Endothelial cell of umbilical vein (primary cell): Measurements from ENCODE around the gene MDFI. TPM values are rescaled to one million over a fixed set of nuclear protein-coding genes. Genes with fewer than 3 reads are reported as not detected.
"Not testable (repeated sequence)": the region's sequence is repeated elsewhere in the genome, so short reads cannot be mapped to it uniquely, and the experiment has no call there.

ENCODE experiments used
- BruUV-seq: library from RNA; stranded (reverse); fragments of 400-500 nt; replicated peaks from 2 replicates; lab custom pipeline; 2021; lab: Mats Ljungman, UMichigan
- CTCF ChIA-PET: fragments of 300-600, 350-600 bp; sonication (Branson Sonifier 250); formaldehyde crosslinking; loops from one replicate; lab custom pipeline; 2021; ENCODE audit warnings: antibody characterized with exemption, inconsistent platforms; lab: Charles Lee
- POLR2A ChIA-PET: fragments of 300-600, 350-600 bp; sonication (Branson Sonifier 250); formaldehyde crosslinking; loops from one replicate; lab custom pipeline; 2021; ENCODE audit warnings: antibody characterized with exemption, inconsistent platforms; lab: Charles Lee
- DNase-seq: peaks from one replicate; pipeline ENCODE4 v3.0.0-alpha.2; 2011; ENCODE audit warnings: low read depth, low spot score
- FAIRE-seq: peaks from 2 replicates; lab custom pipeline; 2011; peaks lifted over from hg19 to GRCh38; lab: Jason Lieb, UNC
- H2AFZ ChIP-seq: 2 replicates; pipeline ENCODE4 v1.6.0; 2012; ENCODE audit warnings: low read depth, low read length, control low read depth, inconsistent platforms
- H3K27ac ChIP-seq: 2 replicates; pipeline ENCODE4 v1.5.1; 2011; ENCODE audit warnings: low read depth, mild to moderate bottlenecking, control low read depth, low read length, moderate library complexity; ENCODE audit not compliant: insufficient read depth
- H3K27me3 ChIP-seq, 2 experiments: 2 replicates each; pipeline versions ENCODE4 v1.6.0 to v1.6.1; 2011; ENCODE audit warnings: low read length in 2 of 2, mixed read lengths in 1 of 2; ENCODE audit not compliant: control insufficient read depth in 2 of 2, insufficient read depth in 2 of 2
- H3K36me3 ChIP-seq, 2 experiments: 2 replicates in 1 of 2; 3 replicates in 1 of 2; pipeline ENCODE4 v1.5.1; 2011; ENCODE audit warnings: low read length in 2 of 2, mild to moderate bottlenecking in 1 of 2, moderate library complexity in 1 of 2; ENCODE audit not compliant: control insufficient read depth in 2 of 2, insufficient read depth in 2 of 2; ENCODE audit errors: extremely low read depth in 1 of 2
- H3K4me1 ChIP-seq: 3 replicates; pipeline ENCODE4 v1.5.1; 2011; ENCODE audit warnings: mild to moderate bottlenecking, low read length; ENCODE audit not compliant: control insufficient read depth, insufficient read depth; ENCODE audit errors: extremely low read depth
- H3K4me2 ChIP-seq: 2 replicates; pipeline ENCODE4 v1.6.1; 2011; ENCODE audit warnings: low read length, control low read depth, mixed read lengths; ENCODE audit not compliant: insufficient read depth
- H3K4me3 ChIP-seq, 3 experiments: fragments of 200-600 bp in 1 of 3; sonication (generic), shearing (Covaris generic) in 1 of 3; replicated peaks in 1 of 3; 2 replicates each; pipeline ENCODE4 v1.5.1; 2011 to 2016; ENCODE audit warnings: control low read depth in 3 of 3, low read length in 3 of 3, mild to moderate bottlenecking in 2 of 3, inconsistent platforms in 1 of 3, low read depth in 1 of 3, moderate library complexity in 1 of 3; ENCODE audit not compliant: insufficient read depth in 1 of 3
- H3K79me2 ChIP-seq: 2 replicates; pipeline ENCODE4 v1.6.0; 2012; ENCODE audit warnings: low read length, inconsistent platforms; ENCODE audit not compliant: control insufficient read depth, insufficient read depth
- H3K9ac ChIP-seq: replicated peaks from 2 replicates; pipeline ENCODE3; 2011; ENCODE audit warnings: low read length, control low read depth; ENCODE audit not compliant: insufficient read depth; ENCODE audit errors: extremely low read depth
- H3K9me1 ChIP-seq: replicated peaks from 3 replicates; pipeline ENCODE4 v1.6.0; 2011; ENCODE audit warnings: mild to moderate bottlenecking, low read length; ENCODE audit not compliant: control insufficient read depth, insufficient read depth; ENCODE audit errors: extremely low read depth
- H3K9me3 ChIP-seq: replicated peaks from 2 replicates; pipeline ENCODE4 v1.5.1; 2012; ENCODE audit warnings: low read length, inconsistent platforms; ENCODE audit not compliant: control insufficient read depth, insufficient read depth
- H4K20me1 ChIP-seq: replicated peaks from 2 replicates; pipeline ENCODE3; 2011; ENCODE audit warnings: mild to moderate bottlenecking, low read length; ENCODE audit not compliant: control insufficient read depth, insufficient read depth; ENCODE audit errors: extremely low read depth
- EZH2 ChIP-seq: IDR thresholded peaks from 2 replicates; pipeline ENCODE4 v1.6.1; 2012; ENCODE audit warnings: borderline replicate concordance, low read depth, mild to moderate bottlenecking, moderate library complexity, low read length, inconsistent platforms; ENCODE audit not compliant: severe bottlenecking
- FOS ChIP-seq: IDR thresholded peaks from 2 replicates; pipeline ENCODE4 v1.6.1; 2011; ENCODE audit warnings: mild to moderate bottlenecking, low read length, moderate library complexity, borderline replicate concordance; ENCODE audit not compliant: insufficient read depth
- GATA2 ChIP-seq: IDR thresholded peaks from 2 replicates; pipeline ENCODE4 v1.7.0; 2011; ENCODE audit warnings: low read depth, mild to moderate bottlenecking, moderate library complexity, mixed read lengths, low read length; ENCODE audit not compliant: insufficient read length, insufficient read depth
- JUN ChIP-seq: IDR thresholded peaks from 2 replicates; pipeline ENCODE4 v1.6.1; 2011; ENCODE audit warnings: borderline replicate concordance, low read depth; ENCODE audit not compliant: insufficient read length, insufficient read depth
- MYC ChIP-seq: IDR thresholded peaks from one replicate; pipeline ENCODE4 v1.6.1; 2011; ENCODE audit warnings: mild to moderate bottlenecking, low read depth, low read length
- POLR2A ChIP-seq: IDR thresholded peaks from 2 replicates; pipeline ENCODE4 v1.6.1; 2012; ENCODE audit warnings: low read depth, mild to moderate bottlenecking, control low read depth, low read length
- POLR2AphosphoS5 ChIP-seq: IDR thresholded peaks from 2 replicates; pipeline ENCODE4 v1.6.1; 2012; ENCODE audit warnings: low read depth, mild to moderate bottlenecking, control low read depth, low read length, moderate library complexity; ENCODE audit not compliant: insufficient read depth
- dilution Hi-C: fragments of 300-500 bp; cut with MboI; formaldehyde crosslinking; loops from one replicate; pipeline ENCODE4 v1.15.0; 2019; ENCODE audit warnings: low sequenced_read_pairs; ENCODE audit not compliant: extremely low pct_ligation_motif_present
- intact Hi-C: fragments of 100-400 bp; cut with micrococcal nuclease; formaldehyde crosslinking; loops from one replicate; pipeline ENCODE4 v1.10.0; 2022
- polyA plus RNA-seq, 4 experiments: library from polyadenylated mRNA; depleted of rRNA in 3 of 4; stranded (reverse) in 3 of 4; unstranded in 1 of 4; fragments of >200 nt; gene quantifications; 2 replicates each; pipeline versions ENCODE4 v1.2.1 to v1.2.3, GENCODE V29; 2011 to 2012; ENCODE audit warnings: missing spikeins in 1 of 4
- total RNA-seq: library from RNA; stranded (reverse); gene quantifications from 2 replicates; pipeline ENCODE4 v1.2.3, GENCODE V29; 2021
- TF ChIP-seq, protein P1 (sequence below): IDR thresholded peaks from 2 replicates; pipeline ENCODE4 v1.6.1; 2011; ENCODE audit not compliant: insufficient read depth, insufficient read length
- TF ChIP-seq, protein P2 (sequence below), 2 donors: IDR thresholded peaks; 1 replicate in 1 of 2; 2 replicates in 1 of 2; pipeline ENCODE4 v1.5.1; 2011; ENCODE audit warnings: low read length in 2 of 2, mild to moderate bottlenecking in 2 of 2, moderate library complexity in 2 of 2, control low read depth in 1 of 2, inconsistent platforms in 1 of 2, low read depth in 1 of 2; ENCODE audit not compliant: insufficient read depth in 1 of 2; ENCODE audit errors: extremely low read depth in 1 of 2

MDFI gene
- total and polyA plus RNA-seq, 2 donors (not counting 3 experiments of a cell fraction or from before 2014, with no cell fraction given), result 32.4 to 74.1 TPM

DNA sequence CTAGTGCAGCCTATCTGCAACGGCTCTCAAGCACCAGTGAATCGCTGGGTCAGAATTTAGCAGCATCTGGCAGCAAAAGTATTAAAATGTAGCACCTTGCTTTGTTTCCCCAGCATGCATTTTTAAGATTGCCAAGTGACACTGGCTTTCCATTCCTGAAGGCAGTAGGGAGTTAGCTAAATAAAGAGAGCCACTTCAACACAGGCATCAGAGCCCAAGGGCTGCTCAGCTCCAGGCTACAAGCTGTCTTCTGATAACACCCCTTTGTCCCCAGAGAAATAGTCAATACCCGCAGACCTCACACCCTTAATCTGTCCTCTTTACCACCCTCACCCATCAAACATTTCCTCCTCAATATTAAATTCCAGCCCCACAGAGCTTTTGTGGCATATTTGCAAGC, 19.7 kb upstream of the MDFI start:
- ChIA-PET CTCF (interaction anchor here (1.1 to 1.5 kb wide), 4 partner anchors 8 to 23 kb away, joined by 3 to 9 read pairs (median 4); no protein-coding TSS in a partner anchor), POLR2A (no interaction called here)
- TF ChIP-seq, protein P1, sequence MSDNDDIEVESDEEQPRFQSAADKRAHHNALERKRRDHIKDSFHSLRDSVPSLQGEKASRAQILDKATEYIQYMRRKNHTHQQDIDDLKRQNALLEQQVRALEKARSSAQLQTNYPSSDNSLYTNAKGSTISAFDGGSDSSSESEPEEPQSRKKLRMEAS, result no peak
- TF ChIP-seq GATA2, result no peak
- TF ChIP-seq POLR2AphosphoS5, result no peak
- no peak for TF ChIP-seq JUN
- TF ChIP-seq, protein P2, sequence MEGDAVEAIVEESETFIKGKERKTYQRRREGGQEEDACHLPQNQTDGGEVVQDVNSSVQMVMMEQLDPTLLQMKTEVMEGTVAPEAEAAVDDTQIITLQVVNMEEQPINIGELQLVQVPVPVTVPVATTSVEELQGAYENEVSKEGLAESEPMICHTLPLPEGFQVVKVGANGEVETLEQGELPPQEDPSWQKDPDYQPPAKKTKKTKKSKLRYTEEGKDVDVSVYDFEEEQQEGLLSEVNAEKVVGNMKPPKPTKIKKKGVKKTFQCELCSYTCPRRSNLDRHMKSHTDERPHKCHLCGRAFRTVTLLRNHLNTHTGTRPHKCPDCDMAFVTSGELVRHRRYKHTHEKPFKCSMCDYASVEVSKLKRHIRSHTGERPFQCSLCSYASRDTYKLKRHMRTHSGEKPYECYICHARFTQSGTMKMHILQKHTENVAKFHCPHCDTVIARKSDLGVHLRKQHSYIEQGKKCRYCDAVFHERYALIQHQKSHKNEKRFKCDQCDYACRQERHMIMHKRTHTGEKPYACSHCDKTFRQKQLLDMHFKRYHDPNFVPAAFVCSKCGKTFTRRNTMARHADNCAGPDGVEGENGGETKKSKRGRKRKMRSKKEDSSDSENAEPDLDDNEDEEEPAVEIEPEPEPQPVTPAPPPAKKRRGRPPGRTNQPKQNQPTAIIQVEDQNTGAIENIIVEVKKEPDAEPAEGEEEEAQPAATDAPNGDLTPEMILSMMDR (IDR thresholded peaks at IDR 0.05; ENCODE audit: extremely low read depth in 1 of 2, insufficient read depth in 1 of 2, low read depth in 1 of 2, low read length in 2 of 2), result no peak
- no peak for TF ChIP-seq MYC
- TF ChIP-seq POLR2A, result no peak
- TF ChIP-seq FOS, result no peak
- TF ChIP-seq EZH2, result no peak
- no peak overlapping the region for H3K9ac ChIP-seq
- no peak overlapping the region for H3K4me3 ChIP-seq
- H4K20me1 ChIP-seq, result no peaks in the 10 kb centered on the region
- H3K9me1 ChIP-seq, result no peaks in the 10 kb centered on the region
- H3K36me3 ChIP-seq, result no peaks in the 10 kb centered on the region
- no TSS peak for BruUV-seq
- intact Hi-C loops (no loop called here), dilution Hi-C loops (no loop called here)
- no peaks in the 10 kb centered on the region for H3K4me1 ChIP-seq
- H3K9me3 ChIP-seq, result no peaks in the 10 kb centered on the region
- no peak overlapping the region for H2AFZ ChIP-seq
- H3K79me2 ChIP-seq, result no peaks in the 10 kb centered on the region
- FAIRE-seq (no peak), DNase-seq (no peak)
- H3K27ac ChIP-seq, result no peak overlapping the region
- H3K4me2 ChIP-seq, result no peak overlapping the region
- peaks cover 12 to 14% of the 10 kb centered on the region in 2 experiments for H3K27me3 ChIP-seq

GRCh38 chr6:41619193-41619592, 19.1 kb upstream of the MDFI start:
- H3K4me2 ChIP-seq, H3K36me3 ChIP-seq, H3K9me3 ChIP-seq, H3K27ac ChIP-seq, H4K20me1 ChIP-seq, DNase-seq, H3K4me3 ChIP-seq, H3K79me2 ChIP-seq, H3K4me1 ChIP-seq, H3K9ac ChIP-seq, H2AFZ ChIP-seq, POLR2A ChIA-PET, BruUV-seq, intact Hi-C loops, H3K9me1 ChIP-seq, FAIRE-seq, dilution Hi-C loops: not testable (repeated sequence)
- peaks cover 7 to 14% of the 10 kb centered on the region in 2 experiments for H3K27me3 ChIP-seq
- CTCF ChIA-PET, result interaction anchor here (1.1 to 1.5 kb wide), 4 partner anchors 8 to 22 kb away, joined by 3 to 9 read pairs (median 4); no protein-coding TSS in a partner anchor
